HepG2 (cell line): ENCODE data around the gene CARMIL3. TPM values are rescaled to one million over a fixed set of nuclear protein-coding genes. Genes with fewer than 3 reads are reported as not detected.

Experiments
- AKAP8 ChIP-seq: sonication (generic); formaldehyde crosslinking; IDR thresholded peaks from 2 replicates; pipeline ENCODE4 v1.5.1; 2020; ENCODE audit warnings: mild to moderate bottlenecking, missing genetic modification reagents
- ELF3 ChIP-seq: IDR thresholded peaks from 2 replicates; pipeline ENCODE4 v1.6.1; 2016; ENCODE audit warnings: missing genetic modification reagents, missing compliant biosample characterization
- GRHL1 ChIP-seq: sonication (generic); formaldehyde crosslinking; conservative IDR thresholded peaks from 2 replicates; pipeline ENCODE4 v1.8.0; 2022; ENCODE audit warnings: missing genetic modification reagents
- KDM4B ChIP-seq: sonication (generic); formaldehyde crosslinking; IDR thresholded peaks from 2 replicates; pipeline ENCODE4 v1.4.0; 2020; ENCODE audit warnings: missing genetic modification reagents
- KLF16 ChIP-seq, 2 experiments: sonication (generic) in 1 of 2; formaldehyde crosslinking in 1 of 2; IDR thresholded peaks; 2 replicates each; pipeline versions ENCODE4 v1.6.1 to v1.8.0; 2016 to 2023; ENCODE audit warnings: missing genetic modification reagents in 2 of 2, missing compliant biosample characterization in 1 of 2
- NPAS2 ChIP-seq: sonication (generic); formaldehyde crosslinking; IDR thresholded peaks from 2 replicates; pipeline ENCODE4 v1.8.0; 2022; ENCODE audit warnings: mild to moderate bottlenecking, missing genetic modification reagents, borderline replicate concordance
- NR0B2 ChIP-seq: sonication (generic); formaldehyde crosslinking; IDR thresholded peaks from 2 replicates; pipeline ENCODE4 v1.4.0; 2020; ENCODE audit warnings: mild to moderate bottlenecking, missing genetic modification reagents
- RFXANK ChIP-seq: IDR thresholded peaks from 2 replicates; pipeline ENCODE4 v1.6.1; 2016
- TEAD3 ChIP-seq: optimal IDR thresholded peaks from 2 replicates; pipeline ENCODE3; 2016; ENCODE audit warnings: borderline replicate concordance
- TP53 ChIP-seq: sonication (generic); formaldehyde crosslinking; conservative IDR thresholded peaks from 2 replicates; pipeline ENCODE4 v1.4.0; 2020; ENCODE audit warnings: missing genetic modification reagents
- ZMAT5 ChIP-seq: sonication (generic); formaldehyde crosslinking; IDR thresholded peaks from 2 replicates; pipeline ENCODE4 v1.5.0; 2020; ENCODE audit warnings: mild to moderate bottlenecking, low read depth, missing genetic modification reagents, borderline replicate concordance
- ZNF224 ChIP-seq: sonication (generic); formaldehyde crosslinking; IDR thresholded peaks from 2 replicates; pipeline ENCODE4 v1.5.0; 2020; ENCODE audit warnings: mild to moderate bottlenecking, missing genetic modification reagents
- ZNF24 ChIP-seq: fragments of 450-650 bp; IDR thresholded peaks from 2 replicates; pipeline ENCODE4 v1.6.1; 2017; ENCODE audit warnings: antibody characterized with exemption, mild to moderate bottlenecking
- ZNF30 ChIP-seq: sonication (generic); formaldehyde crosslinking; IDR thresholded peaks from 2 replicates; pipeline ENCODE4 v1.5.0; 2020; ENCODE audit warnings: mild to moderate bottlenecking, missing genetic modification reagents
- ZNF431 ChIP-seq: sonication (generic); formaldehyde crosslinking; IDR thresholded peaks from 2 replicates; pipeline ENCODE4 v1.9.0; 2022; ENCODE audit warnings: missing genetic modification reagents, low read depth, mild to moderate bottlenecking, borderline replicate concordance
- ZNF570 ChIP-seq: sonication (generic); formaldehyde crosslinking; IDR thresholded peaks from 2 replicates; pipeline ENCODE4 v1.4.0; 2020; ENCODE audit warnings: mild to moderate bottlenecking, missing genetic modification reagents, borderline replicate concordance
- ZNF678 ChIP-seq: sonication (generic); formaldehyde crosslinking; IDR thresholded peaks from 2 replicates; pipeline ENCODE4 v1.4.0; 2020; ENCODE audit warnings: mild to moderate bottlenecking, missing genetic modification reagents
- ZNF724P ChIP-seq: sonication (generic); formaldehyde crosslinking; IDR thresholded peaks from 2 replicates; pipeline ENCODE4 v1.8.0; 2022; ENCODE audit warnings: missing genetic modification reagents, borderline replicate concordance
- polyA plus RNA-seq, 8 experiments: library from polyadenylated mRNA; depleted of rRNA in 3 of 8; stranded (reverse) in 7 of 8; unstranded in 1 of 8; fragments of >200 nt; fragmentation: Illumina TruSeq in 4 of 8; extraction: Trizol in 4 of 8; gene quantifications; 2 replicates each; pipeline versions ENCODE4 v1.2.1 to v1.2.3, GENCODE V29; 2011 to 2016; ENCODE audit warnings: low read depth in 4 of 8, missing spikeins in 1 of 8, mixed read lengths in 1 of 8; ENCODE audit not compliant: insufficient read depth in 1 of 8
- total RNA-seq, 5 experiments: library from RNA; depleted of rRNA; stranded (reverse); fragments of >200 nt; fragmentation: Illumina TruSeq; extraction: Trizol; gene quantifications; 2 replicates each; pipeline ENCODE4 v1.2.3, GENCODE V29; 2016; ENCODE audit warnings: low read depth in 1 of 5
- TF ChIP-seq, protein P1 (sequence below): sonication (generic); formaldehyde crosslinking; conservative IDR thresholded peaks from 2 replicates; pipeline ENCODE4 v1.4.0; 2020; ENCODE audit warnings: mild to moderate bottlenecking, missing genetic modification reagents, moderate library complexity
- TF ChIP-seq, protein P2 (sequence below): sonication (generic); formaldehyde crosslinking; IDR thresholded peaks from 2 replicates; pipeline ENCODE4 v1.4.0; 2020; ENCODE audit warnings: mild to moderate bottlenecking, low read depth, missing genetic modification reagents
- TF ChIP-seq, protein P3 (sequence below): sonication (generic); formaldehyde crosslinking; IDR thresholded peaks from 2 replicates; pipeline ENCODE4 v1.8.0; 2022; ENCODE audit warnings: missing genetic modification reagents, mild to moderate bottlenecking, borderline replicate concordance

CARMIL3 gene
- total and polyA plus RNA-seq, 2 of the 13 experiments (the other 11 are each of a cell fraction or from before 2014, with no cell fraction given), result 0.27 to 0.55 TPM

DNA sequence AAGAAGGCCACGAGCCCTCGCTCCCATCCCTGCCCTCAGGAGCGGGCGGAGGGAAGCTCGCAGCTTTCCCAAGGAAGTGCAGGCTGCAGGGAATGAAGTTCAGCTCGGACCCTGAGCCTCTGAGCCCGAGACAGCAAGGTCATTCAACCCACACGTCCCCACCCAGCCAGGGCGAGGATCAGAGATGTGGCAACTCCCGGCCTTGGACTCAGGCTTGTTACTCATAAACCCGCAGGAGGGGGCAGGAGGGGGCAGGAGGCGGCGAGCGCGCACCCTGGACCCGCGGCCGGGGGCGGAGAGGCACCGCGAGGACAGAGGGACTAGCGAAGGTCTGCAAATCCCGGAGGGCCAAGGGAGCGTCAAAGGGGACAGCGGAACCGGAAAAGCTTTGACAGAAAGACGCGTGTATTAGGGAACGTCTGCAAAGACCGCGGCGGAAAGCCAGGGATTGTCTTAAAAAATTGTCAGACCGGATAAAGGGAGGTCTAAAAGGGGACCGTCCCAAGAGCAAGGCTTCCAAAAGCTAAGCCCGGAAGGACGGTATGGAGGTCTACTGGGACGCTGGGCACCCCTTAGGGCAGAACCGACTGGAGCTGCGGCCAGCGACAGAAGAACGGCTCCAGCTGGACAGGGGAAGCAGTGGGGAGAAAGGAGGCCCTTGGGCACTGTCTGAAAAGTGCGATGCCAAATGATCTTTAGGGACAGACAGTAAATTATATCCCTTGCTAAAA lies 62.2 kb downstream of the CARMIL3 start (continued):
- TF ChIP-seq, protein P1, sequence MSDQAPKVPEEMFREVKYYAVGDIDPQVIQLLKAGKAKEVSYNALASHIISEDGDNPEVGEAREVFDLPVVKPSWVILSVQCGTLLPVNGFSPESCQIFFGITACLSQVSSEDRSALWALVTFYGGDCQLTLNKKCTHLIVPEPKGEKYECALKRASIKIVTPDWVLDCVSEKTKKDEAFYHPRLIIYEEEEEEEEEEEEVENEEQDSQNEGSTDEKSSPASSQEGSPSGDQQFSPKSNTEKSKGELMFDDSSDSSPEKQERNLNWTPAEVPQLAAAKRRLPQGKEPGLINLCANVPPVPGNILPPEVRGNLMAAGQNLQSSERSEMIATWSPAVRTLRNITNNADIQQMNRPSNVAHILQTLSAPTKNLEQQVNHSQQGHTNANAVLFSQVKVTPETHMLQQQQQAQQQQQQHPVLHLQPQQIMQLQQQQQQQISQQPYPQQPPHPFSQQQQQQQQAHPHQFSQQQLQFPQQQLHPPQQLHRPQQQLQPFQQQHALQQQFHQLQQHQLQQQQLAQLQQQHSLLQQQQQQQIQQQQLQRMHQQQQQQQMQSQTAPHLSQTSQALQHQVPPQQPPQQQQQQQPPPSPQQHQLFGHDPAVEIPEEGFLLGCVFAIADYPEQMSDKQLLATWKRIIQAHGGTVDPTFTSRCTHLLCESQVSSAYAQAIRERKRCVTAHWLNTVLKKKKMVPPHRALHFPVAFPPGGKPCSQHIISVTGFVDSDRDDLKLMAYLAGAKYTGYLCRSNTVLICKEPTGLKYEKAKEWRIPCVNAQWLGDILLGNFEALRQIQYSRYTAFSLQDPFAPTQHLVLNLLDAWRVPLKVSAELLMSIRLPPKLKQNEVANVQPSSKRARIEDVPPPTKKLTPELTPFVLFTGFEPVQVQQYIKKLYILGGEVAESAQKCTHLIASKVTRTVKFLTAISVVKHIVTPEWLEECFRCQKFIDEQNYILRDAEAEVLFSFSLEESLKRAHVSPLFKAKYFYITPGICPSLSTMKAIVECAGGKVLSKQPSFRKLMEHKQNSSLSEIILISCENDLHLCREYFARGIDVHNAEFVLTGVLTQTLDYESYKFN (CRISPR knock-in tag), result peak; percentile 100
- peak; percentile 95 for TF ChIP-seq RFXANK (CRISPR knock-in tag)
- no peak for TF ChIP-seq ZNF30 (CRISPR knock-in tag)
- peak; percentile 94; the same call in 1 of the 2 replicates for TF ChIP-seq ZNF224
- TF ChIP-seq ZNF570 (CRISPR knock-in tag), result peak; percentile 96; the same call in 1 of the 2 replicates
- TF ChIP-seq, protein P2, sequence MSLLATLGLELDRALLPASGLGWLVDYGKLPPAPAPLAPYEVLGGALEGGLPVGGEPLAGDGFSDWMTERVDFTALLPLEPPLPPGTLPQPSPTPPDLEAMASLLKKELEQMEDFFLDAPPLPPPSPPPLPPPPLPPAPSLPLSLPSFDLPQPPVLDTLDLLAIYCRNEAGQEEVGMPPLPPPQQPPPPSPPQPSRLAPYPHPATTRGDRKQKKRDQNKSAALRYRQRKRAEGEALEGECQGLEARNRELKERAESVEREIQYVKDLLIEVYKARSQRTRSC (CRISPR knock-in tag), result no peak; the same call in 1 of the 2 replicates
- no peak; the same call in 1 of the 2 replicates for TF ChIP-seq ZNF24
- TF ChIP-seq AKAP8 (CRISPR knock-in tag), result peak; percentile 99
- peak; percentile 94; the same call in 1 of the 2 replicates for TF ChIP-seq ZNF724P
- peak in 1 of 2 experiments; percentile 99; a peak in 2 of 4 replicates for TF ChIP-seq KLF16 (CRISPR knock-in tag; IDR thresholded peaks at IDR 0.05)
- TF ChIP-seq TP53 (CRISPR knock-in tag), result peak; percentile 43; the same call in 1 of the 2 replicates
- peak; percentile 94; the same call in 1 of the 2 replicates for TF ChIP-seq NR0B2 (CRISPR knock-in tag)
- peak; percentile 99 for TF ChIP-seq KDM4B (CRISPR knock-in tag)
- TF ChIP-seq ZNF678 (CRISPR knock-in tag), result 0 out of 2 replicates have a peak, but pooled peaks have one; percentile 81
- TF ChIP-seq ZMAT5, result no peak
- TF ChIP-seq, protein P3, sequence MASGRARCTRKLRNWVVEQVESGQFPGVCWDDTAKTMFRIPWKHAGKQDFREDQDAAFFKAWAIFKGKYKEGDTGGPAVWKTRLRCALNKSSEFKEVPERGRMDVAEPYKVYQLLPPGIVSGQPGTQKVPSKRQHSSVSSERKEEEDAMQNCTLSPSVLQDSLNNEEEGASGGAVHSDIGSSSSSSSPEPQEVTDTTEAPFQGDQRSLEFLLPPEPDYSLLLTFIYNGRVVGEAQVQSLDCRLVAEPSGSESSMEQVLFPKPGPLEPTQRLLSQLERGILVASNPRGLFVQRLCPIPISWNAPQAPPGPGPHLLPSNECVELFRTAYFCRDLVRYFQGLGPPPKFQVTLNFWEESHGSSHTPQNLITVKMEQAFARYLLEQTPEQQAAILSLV (CRISPR knock-in tag), result peak; percentile 99
- peak; percentile 98 for TF ChIP-seq ELF3
- no peak for TF ChIP-seq NPAS2 (CRISPR knock-in tag)
- TF ChIP-seq TEAD3, result peak; percentile 92
- no peak for TF ChIP-seq ZNF431 (CRISPR knock-in tag)
- no peak for TF ChIP-seq GRHL1
